ENCODE measurements around the gene FAAP20.

DNA sequence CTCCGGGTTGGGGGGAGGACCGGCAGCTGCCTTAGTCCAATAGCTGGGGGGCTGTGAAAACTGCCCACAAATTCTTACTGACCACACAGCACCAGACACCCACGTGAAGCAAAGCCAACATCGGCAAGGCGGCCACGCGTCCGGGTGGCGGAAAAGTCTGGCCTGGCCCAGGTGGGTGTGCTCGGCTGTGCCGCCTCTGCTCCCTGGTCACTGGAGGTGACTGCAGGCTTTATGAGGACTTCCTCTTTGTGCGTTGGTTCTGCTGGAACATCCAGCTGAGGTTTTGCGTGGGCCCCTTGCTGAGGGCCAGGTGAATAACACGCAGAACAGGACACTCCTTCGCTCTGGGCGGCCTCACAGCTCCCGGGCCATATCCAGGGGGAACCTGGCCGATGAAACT is 35.4 kb downstream of the FAAP20 start:
- no peak for TF ChIP-seq EZH2 (IDR thresholded peaks at IDR 0.05; ENCODE audit: low read depth)
- TF ChIP-seq, protein P1, sequence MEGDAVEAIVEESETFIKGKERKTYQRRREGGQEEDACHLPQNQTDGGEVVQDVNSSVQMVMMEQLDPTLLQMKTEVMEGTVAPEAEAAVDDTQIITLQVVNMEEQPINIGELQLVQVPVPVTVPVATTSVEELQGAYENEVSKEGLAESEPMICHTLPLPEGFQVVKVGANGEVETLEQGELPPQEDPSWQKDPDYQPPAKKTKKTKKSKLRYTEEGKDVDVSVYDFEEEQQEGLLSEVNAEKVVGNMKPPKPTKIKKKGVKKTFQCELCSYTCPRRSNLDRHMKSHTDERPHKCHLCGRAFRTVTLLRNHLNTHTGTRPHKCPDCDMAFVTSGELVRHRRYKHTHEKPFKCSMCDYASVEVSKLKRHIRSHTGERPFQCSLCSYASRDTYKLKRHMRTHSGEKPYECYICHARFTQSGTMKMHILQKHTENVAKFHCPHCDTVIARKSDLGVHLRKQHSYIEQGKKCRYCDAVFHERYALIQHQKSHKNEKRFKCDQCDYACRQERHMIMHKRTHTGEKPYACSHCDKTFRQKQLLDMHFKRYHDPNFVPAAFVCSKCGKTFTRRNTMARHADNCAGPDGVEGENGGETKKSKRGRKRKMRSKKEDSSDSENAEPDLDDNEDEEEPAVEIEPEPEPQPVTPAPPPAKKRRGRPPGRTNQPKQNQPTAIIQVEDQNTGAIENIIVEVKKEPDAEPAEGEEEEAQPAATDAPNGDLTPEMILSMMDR (conservative IDR thresholded peaks at IDR 0.05): no peak

Measured in PC-9 (cell line).